ENCODE measurements around the gene ZNF490. TPM values are rescaled to one million over a fixed set of nuclear protein-coding genes. Genes with fewer than 3 reads are reported as not detected.

The ZNF490 gene
- polyA plus RNA-seq, 2 of the 4 experiments (the other 2 are of a cell fraction), result 0.57 to 2.4 TPM

- TF ChIP-seq HOXB5 (CRISPR knock-in tag; IDR thresholded peaks at IDR 0.05) (no peak), CHD2 (IDR thresholded peaks at IDR 0.05; ENCODE audit: low read length, partially characterized antibody) (no peak), ELK1 (IDR thresholded peaks at IDR 0.05; ENCODE audit: low read depth, low read length) (no peak)
These were observed 13.0 kb downstream of the ZNF490 start (continued) for GRCh38 chr19:12597594-12597993.

GRCh38 chr19:12596927-12597548 is 13.6 kb downstream of the ZNF490 start:
- Histone ChIP-seq H3K4me1 (no peaks in the 10 kb centered on the region), H3K4me2 (no peak overlapping the region), H3K4me3 (no peak overlapping the region), H3K27ac (no peak overlapping the region), H3K9me3 (no peaks in the 10 kb centered on the region; the same call in 2 of the 3 replicates)
- no peak for ATAC-seq
- 93% methylated on average over 33 of the region's 38 CpGs for WGBS (ENCODE audit: missing lambda C conversion rate)
- POLR2A ChIA-PET, result no interaction called here
- CTCF ChIA-PET, result no interaction called here
- FAIRE-seq, result no peak
- no peak for TF ChIP-seq CBX8 (IDR thresholded peaks at IDR 0.05)
- TF ChIP-seq CHD2 (IDR thresholded peaks at IDR 0.05; ENCODE audit: low read length, partially characterized antibody), result no peak
- TF ChIP-seq MYC (IDR thresholded peaks at IDR 0.05; ENCODE audit: borderline replicate concordance, low read length), result no peak
- TF ChIP-seq HOXB13 (CRISPR knock-in tag; IDR thresholded peaks at IDR 0.05; ENCODE audit: low read depth), result no peak
- TF ChIP-seq JUNB (IDR thresholded peaks at IDR 0.05), result no peak
- TF ChIP-seq SREBF2 (IDR thresholded peaks at IDR 0.05), result no peak
- TF ChIP-seq, protein P1, sequence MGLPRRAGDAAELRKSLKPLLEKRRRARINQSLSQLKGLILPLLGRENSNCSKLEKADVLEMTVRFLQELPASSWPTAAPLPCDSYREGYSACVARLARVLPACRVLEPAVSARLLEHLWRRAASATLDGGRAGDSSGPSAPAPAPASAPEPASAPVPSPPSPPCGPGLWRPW (IDR thresholded peaks at IDR 0.05), result no peak
- no peak for TF ChIP-seq RCOR1 (IDR thresholded peaks at IDR 0.05; ENCODE audit: low read depth, low read length)
- TF ChIP-seq ZFP36 (IDR thresholded peaks at IDR 0.05; ENCODE audit: borderline replicate concordance, partially characterized antibody), result no peak
- TF ChIP-seq HOXA7 (CRISPR knock-in tag; IDR thresholded peaks at IDR 0.05), result no peak
- no peak for TF ChIP-seq ZNF302 (CRISPR knock-in tag; IDR thresholded peaks at IDR 0.05)
- TF ChIP-seq MAZ (IDR thresholded peaks at IDR 0.05; ENCODE audit: borderline replicate concordance, low read depth, low read length), result no peak
- TF ChIP-seq KDM5A (IDR thresholded peaks at IDR 0.05), result no peak
- no peak for TF ChIP-seq NPAS2 (CRISPR knock-in tag; IDR thresholded peaks at IDR 0.05; ENCODE audit: borderline replicate concordance)
- no peak for TF ChIP-seq CHD4 (IDR thresholded peaks at IDR 0.05; ENCODE audit: borderline replicate concordance)
- no peak for TF ChIP-seq ZC3H11A (IDR thresholded peaks at IDR 0.05)
- TF ChIP-seq MAFK (IDR thresholded peaks at IDR 0.05; ENCODE audit: partially characterized antibody), result no peak
- TF ChIP-seq BCL3 (IDR thresholded peaks at IDR 0.05), result no peak
- no peak for TF ChIP-seq EHF (CRISPR knock-in tag; IDR thresholded peaks at IDR 0.05)
- TF ChIP-seq GATA3 (IDR thresholded peaks at IDR 0.05; ENCODE audit: borderline replicate concordance), result no peak
- DNase-seq (ENCODE audit: low read depth in 1 of 2, low spot score in 1 of 2), result no peak

DNA sequence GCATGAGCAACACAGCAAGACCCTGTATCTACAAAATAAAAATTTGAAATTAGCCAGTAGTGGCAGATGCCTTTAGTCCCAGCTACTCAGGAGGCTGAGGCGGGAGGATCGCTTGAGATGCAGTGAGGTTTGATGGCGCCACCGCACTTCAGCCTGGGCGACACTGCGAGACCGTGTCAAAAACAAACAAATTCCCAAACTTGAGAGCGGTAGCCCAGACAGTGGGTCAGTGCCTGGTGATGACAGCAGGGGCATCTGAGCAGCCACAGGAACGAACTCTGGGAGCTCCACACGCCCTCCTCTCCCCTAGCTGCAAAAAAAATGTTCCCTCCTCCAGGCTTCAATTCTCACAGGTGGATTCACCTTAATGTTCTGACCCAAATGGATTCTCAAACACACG is 14.1 kb downstream of the ZNF490 start:
- 90% methylated on average over 11 of the region's 11 CpGs for WGBS (ENCODE audit: missing lambda C conversion rate)
- ChIA-PET POLR2A (no interaction called here), CTCF (no interaction called here)
- FAIRE-seq (no peak), DNase-seq (ENCODE audit: low read depth in 1 of 2, low spot score in 1 of 2) (no peak), ATAC-seq (no peak)
- no peak overlapping the region for H3K4me2 ChIP-seq
- H3K27ac ChIP-seq, result no peak overlapping the region
- no peaks in the 10 kb centered on the region for H3K4me1 ChIP-seq
- no peak for TF ChIP-seq TFCP2L1 (CRISPR knock-in tag; IDR thresholded peaks at IDR 0.05)
- TF ChIP-seq RNF2 (IDR thresholded peaks at IDR 0.05; ENCODE audit: borderline replicate concordance, low read depth), result no peak
- no peak for TF ChIP-seq MAFK (IDR thresholded peaks at IDR 0.05; ENCODE audit: partially characterized antibody)
- TF ChIP-seq JUNB (IDR thresholded peaks at IDR 0.05), result no peak
- no peak for TF ChIP-seq ZC3H11A (IDR thresholded peaks at IDR 0.05)
- TF ChIP-seq, protein P2, sequence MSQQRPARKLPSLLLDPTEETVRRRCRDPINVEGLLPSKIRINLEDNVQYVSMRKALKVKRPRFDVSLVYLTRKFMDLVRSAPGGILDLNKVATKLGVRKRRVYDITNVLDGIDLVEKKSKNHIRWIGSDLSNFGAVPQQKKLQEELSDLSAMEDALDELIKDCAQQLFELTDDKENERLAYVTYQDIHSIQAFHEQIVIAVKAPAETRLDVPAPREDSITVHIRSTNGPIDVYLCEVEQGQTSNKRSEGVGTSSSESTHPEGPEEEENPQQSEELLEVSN (IDR thresholded peaks at IDR 0.05; ENCODE audit: borderline replicate concordance, low read depth), result no peak
- TF ChIP-seq, protein P3, sequence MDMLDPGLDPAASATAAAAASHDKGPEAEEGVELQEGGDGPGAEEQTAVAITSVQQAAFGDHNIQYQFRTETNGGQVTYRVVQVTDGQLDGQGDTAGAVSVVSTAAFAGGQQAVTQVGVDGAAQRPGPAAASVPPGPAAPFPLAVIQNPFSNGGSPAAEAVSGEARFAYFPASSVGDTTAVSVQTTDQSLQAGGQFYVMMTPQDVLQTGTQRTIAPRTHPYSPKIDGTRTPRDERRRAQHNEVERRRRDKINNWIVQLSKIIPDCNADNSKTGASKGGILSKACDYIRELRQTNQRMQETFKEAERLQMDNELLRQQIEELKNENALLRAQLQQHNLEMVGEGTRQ (IDR thresholded peaks at IDR 0.05), result no peak
- no peak for TF ChIP-seq CHD4 (IDR thresholded peaks at IDR 0.05; ENCODE audit: borderline replicate concordance)
- TF ChIP-seq CBX2 (IDR thresholded peaks at IDR 0.05; ENCODE audit: borderline replicate concordance, low read depth), result no peak
- TF ChIP-seq HDAC2 (IDR thresholded peaks at IDR 0.05), result no peak
- no peak for TF ChIP-seq KDM1A (IDR thresholded peaks at IDR 0.05; ENCODE audit: low read depth)
- no peak for TF ChIP-seq RFX5 (IDR thresholded peaks at IDR 0.05)
- no peak for TF ChIP-seq ELK1 (IDR thresholded peaks at IDR 0.05; ENCODE audit: low read depth, low read length)
- TF ChIP-seq TP53 (CRISPR knock-in tag; IDR thresholded peaks at IDR 0.05), result no peak
- no peaks in the 10 kb centered on the region; the same call in 2 of the 3 replicates for H3K9me3 ChIP-seq
- H3K4me3 ChIP-seq, result no peak overlapping the region
